Measurements from ENCODE around the gene TBC1D1. TPM values are rescaled to one million over a fixed set of nuclear protein-coding genes. Genes with fewer than 3 reads are reported as not detected.

TBC1D1 gene
- total RNA-seq, 1 experiment from 2014 or later: 36.0 TPM

DNA sequence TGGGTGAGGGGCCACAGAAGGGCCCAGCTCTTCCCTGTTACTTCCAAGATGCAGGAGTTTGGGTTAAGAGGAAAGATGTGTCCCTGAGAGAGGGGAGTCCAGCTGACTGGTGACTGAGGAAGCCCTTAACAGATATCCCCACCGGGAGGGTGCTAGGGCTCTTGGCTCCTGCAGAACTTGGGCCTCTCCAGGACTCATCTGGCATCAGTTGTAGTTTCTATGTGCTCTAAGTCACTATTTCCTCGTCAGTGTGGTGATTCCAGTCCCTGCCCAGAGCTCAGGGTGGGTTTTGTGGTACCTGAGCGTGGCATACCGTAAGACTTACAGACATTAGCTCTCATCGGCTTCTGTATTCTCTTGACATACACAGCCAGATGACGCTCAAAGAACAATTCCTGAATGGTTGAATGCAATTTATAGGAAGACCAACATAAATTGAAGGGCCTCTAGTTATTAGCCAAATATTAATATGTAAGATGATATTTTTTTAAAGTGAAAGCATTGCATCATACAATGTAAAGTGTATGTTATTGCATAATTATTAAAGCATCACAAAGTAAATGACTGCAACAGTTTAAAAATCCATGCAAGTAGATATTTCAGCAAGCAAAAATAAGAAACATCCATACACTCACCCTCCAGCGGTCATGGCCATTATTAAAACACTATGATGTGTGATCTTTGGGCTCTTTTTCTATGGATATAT, 264.9 kb downstream of the TBC1D1 start:
- no peaks in the 10 kb centered on the region for H3K36me3 Mint-ChIP-seq (ENCODE audit: insufficient read depth, unreplicated experiment)
- TF ChIP-seq, protein P1, sequence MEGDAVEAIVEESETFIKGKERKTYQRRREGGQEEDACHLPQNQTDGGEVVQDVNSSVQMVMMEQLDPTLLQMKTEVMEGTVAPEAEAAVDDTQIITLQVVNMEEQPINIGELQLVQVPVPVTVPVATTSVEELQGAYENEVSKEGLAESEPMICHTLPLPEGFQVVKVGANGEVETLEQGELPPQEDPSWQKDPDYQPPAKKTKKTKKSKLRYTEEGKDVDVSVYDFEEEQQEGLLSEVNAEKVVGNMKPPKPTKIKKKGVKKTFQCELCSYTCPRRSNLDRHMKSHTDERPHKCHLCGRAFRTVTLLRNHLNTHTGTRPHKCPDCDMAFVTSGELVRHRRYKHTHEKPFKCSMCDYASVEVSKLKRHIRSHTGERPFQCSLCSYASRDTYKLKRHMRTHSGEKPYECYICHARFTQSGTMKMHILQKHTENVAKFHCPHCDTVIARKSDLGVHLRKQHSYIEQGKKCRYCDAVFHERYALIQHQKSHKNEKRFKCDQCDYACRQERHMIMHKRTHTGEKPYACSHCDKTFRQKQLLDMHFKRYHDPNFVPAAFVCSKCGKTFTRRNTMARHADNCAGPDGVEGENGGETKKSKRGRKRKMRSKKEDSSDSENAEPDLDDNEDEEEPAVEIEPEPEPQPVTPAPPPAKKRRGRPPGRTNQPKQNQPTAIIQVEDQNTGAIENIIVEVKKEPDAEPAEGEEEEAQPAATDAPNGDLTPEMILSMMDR (IDR thresholded peaks at IDR 0.05; ENCODE audit: unreplicated experiment): no peak
- H3K9me3 Mint-ChIP-seq (ENCODE audit: unreplicated experiment): no peaks in the 10 kb centered on the region
- H3K27ac Mint-ChIP-seq (ENCODE audit: low read depth, unreplicated experiment): peak overlapping the region; percentile 91
- H3K4me3 Mint-ChIP-seq (ENCODE audit: unreplicated experiment): peak overlapping the region; percentile 56
- H3K27me3 Mint-ChIP-seq (ENCODE audit: insufficient read depth, unreplicated experiment): no peaks in the 10 kb centered on the region
- no TSS peak for BruUV-seq (replicated peaks)
- ChIA-PET POLR2A (interaction anchor here (0.7 to 3.3 kb wide), 7 partner anchors 8 to 65 kb away, joined by 3 to 16 read pairs (median 5); no protein-coding TSS in a partner anchor), CTCF (interaction anchor here (0.6 to 2.0 kb wide), 9 partner anchors 9 to 627 kb away, joined by 3 to 7 read pairs (median 4); partner anchors contain the start of gene TLR10)
- DNase-seq (ENCODE audit: unreplicated experiment): no peak
- H3K4me1 Mint-ChIP-seq (ENCODE audit: insufficient read depth, unreplicated experiment): peaks cover 56% of the 10 kb centered on the region
- intact Hi-C loops (cut with micrococcal nuclease): no loop called here

DNA sequence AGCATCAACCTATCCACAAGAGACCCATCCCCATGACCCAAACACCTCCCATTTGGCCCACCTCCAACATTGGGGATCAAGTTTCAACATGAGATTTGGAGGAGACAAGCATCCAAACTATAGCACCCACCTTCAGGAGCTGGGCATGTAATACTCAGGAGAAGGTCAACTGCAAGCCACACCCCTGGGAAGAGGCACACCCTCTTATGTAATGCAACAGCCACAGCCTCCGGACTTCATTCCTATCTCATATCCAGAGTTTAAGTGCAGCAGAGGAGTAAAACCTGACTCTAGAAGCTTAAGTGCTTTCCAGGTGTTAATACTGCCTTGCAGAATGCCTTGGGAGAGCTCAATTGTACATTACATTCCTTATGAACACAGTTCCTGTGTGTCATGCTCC, 266.7 kb downstream of the TBC1D1 start:
- TF ChIP-seq, protein P1 (IDR thresholded peaks at IDR 0.05; ENCODE audit: unreplicated experiment): no peak
- intact Hi-C loops (cut with micrococcal nuclease): no loop called here
- H3K27me3 Mint-ChIP-seq (ENCODE audit: insufficient read depth, unreplicated experiment): no peaks in the 10 kb centered on the region
- no peaks in the 10 kb centered on the region for H3K9me3 Mint-ChIP-seq (ENCODE audit: unreplicated experiment)
- no peak overlapping the region for H3K4me3 Mint-ChIP-seq (ENCODE audit: unreplicated experiment)
- no TSS peak for BruUV-seq (replicated peaks)
- H3K36me3 Mint-ChIP-seq (ENCODE audit: insufficient read depth, unreplicated experiment): no peaks in the 10 kb centered on the region
- POLR2A ChIA-PET: interaction anchor here (0.6 to 3.3 kb wide), 6 partner anchors 12 to 67 kb away, joined by 3 to 16 read pairs (median 4); no protein-coding TSS in a partner anchor
- CTCF ChIA-PET: interaction anchor here (0.7 to 0.9 kb wide), 2 partner anchors 44 to 698 kb away, joined by 3 read pairs; no protein-coding TSS in a partner anchor
- no peak overlapping the region for H3K27ac Mint-ChIP-seq (ENCODE audit: low read depth, unreplicated experiment)
- DNase-seq (ENCODE audit: unreplicated experiment): peak; percentile 56
- peaks cover 74% of the 10 kb centered on the region for H3K4me1 Mint-ChIP-seq (ENCODE audit: insufficient read depth, unreplicated experiment)

DNA sequence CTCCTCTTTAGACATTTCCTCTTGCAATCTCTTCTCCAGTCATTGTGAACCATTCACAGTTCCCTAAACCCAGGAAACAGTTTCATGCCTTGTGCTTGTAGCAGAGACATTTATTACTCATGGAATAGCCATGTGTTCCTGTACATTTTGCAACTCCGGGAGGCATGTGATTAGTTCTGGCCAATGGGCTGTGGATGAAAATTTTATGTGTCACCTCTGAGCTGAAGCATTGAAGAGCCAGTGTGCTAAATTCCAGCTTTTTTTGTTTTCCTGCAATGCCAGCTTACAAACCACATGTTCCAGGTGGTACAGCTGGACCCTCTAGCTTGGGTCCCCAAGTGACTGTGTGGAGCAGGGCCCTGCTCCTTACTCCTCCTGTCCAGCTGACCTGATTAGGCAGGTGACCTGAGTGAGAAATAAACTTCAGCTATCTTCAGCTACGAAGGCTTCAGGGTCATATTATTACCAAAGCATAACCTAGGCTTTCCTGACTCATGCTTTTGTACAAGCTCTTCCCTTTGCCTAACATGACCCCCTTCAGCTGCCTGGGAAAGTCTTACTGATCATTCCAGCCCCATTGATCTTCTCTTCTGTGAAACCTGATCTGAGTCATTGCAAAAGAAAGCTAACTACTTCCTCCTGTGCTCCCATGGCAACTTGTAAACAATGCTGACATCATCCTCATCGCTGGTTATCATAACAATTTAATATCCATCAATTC, 269.8 kb downstream of the TBC1D1 start:
- Mint-ChIP-seq H3K27me3 (ENCODE audit: insufficient read depth, unreplicated experiment) (no peaks in the 10 kb centered on the region), H3K4me1 (ENCODE audit: insufficient read depth, unreplicated experiment) (peaks cover 67% of the 10 kb centered on the region), H3K36me3 (ENCODE audit: insufficient read depth, unreplicated experiment) (no peaks in the 10 kb centered on the region), H3K4me3 (ENCODE audit: unreplicated experiment) (peak overlapping the region; percentile 35), H3K9me3 (ENCODE audit: unreplicated experiment) (peaks cover 5% of the 10 kb centered on the region), H3K27ac (ENCODE audit: low read depth, unreplicated experiment) (peak overlapping the region; percentile 97)
- TF ChIP-seq, protein P1 (IDR thresholded peaks at IDR 0.05; ENCODE audit: unreplicated experiment): no peak
- POLR2A ChIA-PET: interaction anchor here (0.6 to 3.1 kb wide), 24 partner anchors 9 to 523 kb away, joined by 3 to 20 read pairs (median 4); partner anchors contain the start of gene PGM2
- peak; percentile 96 for DNase-seq (ENCODE audit: unreplicated experiment)
- intact Hi-C loops (cut with micrococcal nuclease): loop anchor here (2.0 kb wide), 1 partner anchor 28 kb away; no protein-coding TSS in a partner anchor
- CTCF ChIA-PET: interaction anchor here (0.6 to 2.1 kb wide), 15 partner anchors 9 to 644 kb away, joined by 3 to 16 read pairs (median 5); partner anchors contain the start of gene TLR1
- BruUV-seq (replicated peaks): TSS peak; percentile 94
